ENCODE results near the gene ESYT2. TPM values are rescaled to one million over a fixed set of nuclear protein-coding genes. Genes with fewer than 3 reads are reported as not detected.

Gene ESYT2
- total RNA-seq, 1 experiment from 2014 or later: 66.6 TPM

DNA sequence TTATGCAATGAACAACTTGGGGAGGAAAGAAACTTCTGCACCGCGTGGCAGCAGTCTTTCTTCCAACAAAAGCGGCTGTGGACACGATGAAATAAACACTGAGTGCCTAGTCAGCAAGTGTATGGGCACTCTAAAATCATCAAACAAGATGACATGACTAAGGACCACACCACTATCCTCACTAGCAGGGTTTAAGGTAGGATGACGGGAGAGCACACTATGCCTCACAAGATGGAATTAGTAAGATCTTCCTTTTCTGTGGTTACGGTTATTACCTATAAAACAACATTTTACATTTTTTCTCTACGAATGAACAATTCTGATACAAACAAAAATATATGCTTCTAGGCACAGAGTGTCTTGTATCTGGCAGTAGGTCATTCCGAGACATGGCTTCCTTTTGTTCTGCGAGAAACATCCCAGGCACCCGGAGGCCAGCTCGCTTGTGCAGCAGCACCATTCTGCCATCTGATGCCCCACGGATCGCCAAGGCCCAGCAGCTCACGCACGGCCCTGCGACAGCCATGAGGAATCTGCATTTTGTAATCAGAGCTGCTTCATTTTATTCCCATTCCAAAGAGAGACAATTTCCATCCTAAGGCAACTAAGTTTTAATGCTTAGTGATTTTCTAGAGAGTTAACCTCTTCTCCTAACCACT lies 70.6 kb downstream of the ESYT2 start:
- TF ChIP-seq, protein P1, sequence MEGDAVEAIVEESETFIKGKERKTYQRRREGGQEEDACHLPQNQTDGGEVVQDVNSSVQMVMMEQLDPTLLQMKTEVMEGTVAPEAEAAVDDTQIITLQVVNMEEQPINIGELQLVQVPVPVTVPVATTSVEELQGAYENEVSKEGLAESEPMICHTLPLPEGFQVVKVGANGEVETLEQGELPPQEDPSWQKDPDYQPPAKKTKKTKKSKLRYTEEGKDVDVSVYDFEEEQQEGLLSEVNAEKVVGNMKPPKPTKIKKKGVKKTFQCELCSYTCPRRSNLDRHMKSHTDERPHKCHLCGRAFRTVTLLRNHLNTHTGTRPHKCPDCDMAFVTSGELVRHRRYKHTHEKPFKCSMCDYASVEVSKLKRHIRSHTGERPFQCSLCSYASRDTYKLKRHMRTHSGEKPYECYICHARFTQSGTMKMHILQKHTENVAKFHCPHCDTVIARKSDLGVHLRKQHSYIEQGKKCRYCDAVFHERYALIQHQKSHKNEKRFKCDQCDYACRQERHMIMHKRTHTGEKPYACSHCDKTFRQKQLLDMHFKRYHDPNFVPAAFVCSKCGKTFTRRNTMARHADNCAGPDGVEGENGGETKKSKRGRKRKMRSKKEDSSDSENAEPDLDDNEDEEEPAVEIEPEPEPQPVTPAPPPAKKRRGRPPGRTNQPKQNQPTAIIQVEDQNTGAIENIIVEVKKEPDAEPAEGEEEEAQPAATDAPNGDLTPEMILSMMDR (IDR thresholded peaks at IDR 0.05; ENCODE audit: unreplicated experiment): no peak
- CTCF ChIA-PET: no interaction called here
- BruUV-seq (replicated peaks): no TSS peak

DNA sequence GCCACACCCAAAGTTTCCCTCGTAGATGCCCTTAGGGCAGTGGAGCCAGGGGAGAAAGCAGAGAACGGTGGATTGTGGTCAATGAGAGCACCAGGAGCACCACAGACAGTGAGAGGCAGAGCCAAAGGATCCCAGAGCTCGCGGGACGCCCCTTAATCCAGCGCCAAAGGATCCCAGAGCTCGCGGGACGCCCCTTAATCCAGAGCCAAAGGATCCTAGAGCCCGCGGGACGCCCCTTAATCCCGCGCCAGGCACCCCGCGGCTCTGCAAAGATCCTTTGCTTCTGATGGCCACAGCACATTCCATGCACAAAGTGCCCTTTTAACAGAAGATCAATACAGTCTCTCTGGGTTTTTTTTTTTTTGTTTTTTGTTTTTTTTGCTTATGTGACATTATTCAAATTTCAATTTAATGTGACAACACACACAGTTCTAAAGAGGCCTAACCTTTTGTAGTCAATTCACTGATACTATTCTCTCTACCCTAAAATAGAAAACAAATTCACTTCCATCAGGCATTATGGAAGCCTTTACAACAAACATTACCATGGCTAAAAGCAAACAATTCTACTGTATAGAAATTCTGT lies 71.8 kb downstream of the ESYT2 start:
- peaks cover 19% of the 10 kb centered on the region for H3K36me3 Mint-ChIP-seq (ENCODE audit: insufficient read depth, unreplicated experiment)
- BruUV-seq (replicated peaks): no TSS peak
- no peak for DNase-seq
- no peaks in the 10 kb centered on the region for H3K9me3 Mint-ChIP-seq (ENCODE audit: low read depth, unreplicated experiment)
- no peak overlapping the region for H3K4me3 Mint-ChIP-seq (ENCODE audit: low read depth, unreplicated experiment)
- CTCF ChIA-PET: no interaction called here
- no peaks in the 10 kb centered on the region for H3K27me3 Mint-ChIP-seq (ENCODE audit: unreplicated experiment)
- H3K4me1 Mint-ChIP-seq (ENCODE audit: low read depth, unreplicated experiment): no peaks in the 10 kb centered on the region
- H3K27ac Mint-ChIP-seq (ENCODE audit: unreplicated experiment): no peak overlapping the region
- TF ChIP-seq, protein P1 (IDR thresholded peaks at IDR 0.05; ENCODE audit: unreplicated experiment): no peak
- intact Hi-C loops (cut with micrococcal nuclease; ENCODE audit: unreplicated experiment): no loop called here

More for the DNA sequence above, 70.6 kb downstream of the ESYT2 start:
- Mint-ChIP-seq H3K27ac (ENCODE audit: unreplicated experiment) (no peak overlapping the region), H3K27me3 (ENCODE audit: unreplicated experiment) (no peaks in the 10 kb centered on the region), H3K36me3 (ENCODE audit: insufficient read depth, unreplicated experiment) (peaks cover 19% of the 10 kb centered on the region), H3K4me3 (ENCODE audit: low read depth, unreplicated experiment) (no peak overlapping the region), H3K9me3 (ENCODE audit: low read depth, unreplicated experiment) (no peaks in the 10 kb centered on the region), H3K4me1 (ENCODE audit: low read depth, unreplicated experiment) (no peaks in the 10 kb centered on the region)
- intact Hi-C loops (cut with micrococcal nuclease; ENCODE audit: unreplicated experiment): no loop called here
- DNase-seq: no peak

DNA sequence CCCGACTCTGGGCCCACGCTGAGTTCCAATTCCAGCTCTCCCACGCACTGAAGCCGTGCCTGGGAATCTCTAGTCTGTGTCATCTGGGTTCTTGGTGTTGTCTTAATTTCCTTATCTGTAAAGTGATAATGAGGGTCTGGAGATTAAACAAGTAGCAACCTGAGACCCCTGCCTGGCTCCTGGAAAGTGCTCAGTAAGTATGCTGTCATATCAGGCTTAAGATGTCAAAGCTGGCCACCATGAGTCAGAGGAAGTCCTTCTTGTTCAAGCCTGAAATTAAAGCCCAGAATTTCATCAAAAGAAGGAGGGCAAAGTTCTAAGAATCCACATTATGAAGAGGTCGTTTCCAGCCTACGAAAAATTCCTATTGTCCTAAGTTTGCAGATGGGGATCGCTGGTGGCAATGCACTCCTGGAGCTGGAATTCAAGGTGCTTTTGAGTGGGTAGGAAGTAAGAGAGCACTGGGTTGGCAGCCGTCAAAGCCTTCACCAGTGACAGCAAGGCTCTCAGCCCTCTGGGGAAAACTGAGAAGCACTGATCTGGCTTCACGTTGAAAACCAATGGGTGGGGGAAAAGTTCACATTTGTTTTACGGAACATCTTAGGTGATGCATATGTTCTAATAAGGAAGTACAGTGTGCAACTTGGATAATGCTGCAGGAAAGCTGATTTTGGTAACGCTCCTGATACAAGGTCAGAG lies 74.4 kb downstream of the ESYT2 start:
- Mint-ChIP-seq H3K4me1 (ENCODE audit: low read depth, unreplicated experiment) (no peaks in the 10 kb centered on the region), H3K27me3 (ENCODE audit: unreplicated experiment) (no peaks in the 10 kb centered on the region), H3K4me3 (ENCODE audit: low read depth, unreplicated experiment) (no peak overlapping the region), H3K36me3 (ENCODE audit: insufficient read depth, unreplicated experiment) (peaks cover 13% of the 10 kb centered on the region), H3K27ac (ENCODE audit: unreplicated experiment) (no peak overlapping the region), H3K9me3 (ENCODE audit: low read depth, unreplicated experiment) (no peaks in the 10 kb centered on the region)
- DNase-seq: no peak
- intact Hi-C loops (cut with micrococcal nuclease; ENCODE audit: unreplicated experiment): no loop called here
- BruUV-seq (replicated peaks): no TSS peak
- TF ChIP-seq, protein P1 (IDR thresholded peaks at IDR 0.05; ENCODE audit: unreplicated experiment): no peak
- CTCF ChIA-PET: no interaction called here

DNA sequence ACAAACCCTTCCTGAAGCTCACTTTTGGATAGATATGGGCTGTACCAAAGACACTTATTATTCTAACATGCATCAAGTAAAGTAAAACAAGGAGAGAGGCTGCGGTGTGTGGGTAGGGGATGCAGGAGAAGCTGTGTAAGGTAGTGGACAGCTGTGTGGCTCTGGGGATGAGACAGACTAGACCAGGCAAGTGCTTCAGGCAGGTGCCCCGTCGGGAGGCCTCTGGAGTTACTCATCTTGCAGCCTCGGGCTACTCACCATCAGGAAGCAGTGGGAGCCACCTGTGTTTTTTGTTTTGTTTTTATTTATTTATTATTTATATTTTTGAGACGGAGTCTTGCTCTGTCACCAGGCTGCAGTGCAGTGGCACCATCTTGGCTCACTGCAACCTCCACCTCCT lies 75.4 kb downstream of the ESYT2 start:
- TF ChIP-seq, protein P1 (IDR thresholded peaks at IDR 0.05; ENCODE audit: unreplicated experiment): no peak
- no peak overlapping the region for H3K4me3 Mint-ChIP-seq (ENCODE audit: low read depth, unreplicated experiment)
- no peaks in the 10 kb centered on the region for H3K27me3 Mint-ChIP-seq (ENCODE audit: unreplicated experiment)
- H3K27ac Mint-ChIP-seq (ENCODE audit: unreplicated experiment): no peak overlapping the region
- H3K36me3 Mint-ChIP-seq (ENCODE audit: insufficient read depth, unreplicated experiment): peaks cover 13% of the 10 kb centered on the region
- intact Hi-C loops (cut with micrococcal nuclease; ENCODE audit: unreplicated experiment): no loop called here
- BruUV-seq (replicated peaks): no TSS peak
- H3K9me3 Mint-ChIP-seq (ENCODE audit: low read depth, unreplicated experiment): no peaks in the 10 kb centered on the region
- H3K4me1 Mint-ChIP-seq (ENCODE audit: low read depth, unreplicated experiment): no peaks in the 10 kb centered on the region
- no peak for DNase-seq
- CTCF ChIA-PET: no interaction called here
